NCI-H2081 treated with DMSO at 0.1 percent for 48 hours (cell line): ENCODE results near the gene RNF152.

ENCODE experiments used
- DNase-seq: peaks from one replicate; lab custom pipeline; 2025; lab: John Stamatoyannopoulos, UW

Gene RNF152

GRCh38 chr18:61893971-61894750 lies 1.4 kb upstream of the RNF152 start:
- DNase-seq = no peak

- DNase-seq = no peak
Observed at GRCh38 chr18:61893309-61893970, 633 bp upstream of the RNF152 start.

- no peak for DNase-seq
Observed at GRCh38 chr18:61891894-61892293, 913 bp downstream of the RNF152 start.

GRCh38 chr18:61891271-61891670 lies 1.5 kb downstream of the RNF152 start:
- DNase-seq = no peak

DNA sequence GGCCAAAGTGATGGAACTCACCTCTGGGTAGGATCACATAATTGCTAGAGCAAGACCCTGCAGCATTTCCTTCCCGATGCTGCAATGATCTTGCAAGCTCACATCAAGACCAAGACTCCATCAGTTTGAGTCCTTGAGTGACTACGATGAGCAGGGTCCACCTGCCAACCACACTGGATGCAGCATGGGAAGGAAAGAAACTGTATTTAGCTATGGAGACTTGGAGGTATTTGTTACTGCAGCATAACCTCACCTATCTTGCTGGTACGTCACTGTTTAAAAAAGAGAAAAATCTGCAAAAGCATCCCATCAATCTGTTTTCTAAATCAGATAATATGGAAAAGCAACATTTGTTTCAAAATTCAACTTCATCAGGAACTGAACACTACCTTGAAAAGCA lies 2.5 kb downstream of the RNF152 start:
- no peak for DNase-seq

- no peak for DNase-seq
Observed at GRCh38 chr18:61889541-61889940, 3.3 kb downstream of the RNF152 start.

- DNase-seq = no peak
Observed at GRCh38 chr18:61888622-61889021, 4.2 kb downstream of the RNF152 start.

- DNase-seq = no peak
Observed at GRCh38 chr18:61887838-61888237, 5.0 kb downstream of the RNF152 start.

GRCh38 chr18:61883547-61883946 lies 9.3 kb downstream of the RNF152 start:
- DNase-seq = no peak

DNA sequence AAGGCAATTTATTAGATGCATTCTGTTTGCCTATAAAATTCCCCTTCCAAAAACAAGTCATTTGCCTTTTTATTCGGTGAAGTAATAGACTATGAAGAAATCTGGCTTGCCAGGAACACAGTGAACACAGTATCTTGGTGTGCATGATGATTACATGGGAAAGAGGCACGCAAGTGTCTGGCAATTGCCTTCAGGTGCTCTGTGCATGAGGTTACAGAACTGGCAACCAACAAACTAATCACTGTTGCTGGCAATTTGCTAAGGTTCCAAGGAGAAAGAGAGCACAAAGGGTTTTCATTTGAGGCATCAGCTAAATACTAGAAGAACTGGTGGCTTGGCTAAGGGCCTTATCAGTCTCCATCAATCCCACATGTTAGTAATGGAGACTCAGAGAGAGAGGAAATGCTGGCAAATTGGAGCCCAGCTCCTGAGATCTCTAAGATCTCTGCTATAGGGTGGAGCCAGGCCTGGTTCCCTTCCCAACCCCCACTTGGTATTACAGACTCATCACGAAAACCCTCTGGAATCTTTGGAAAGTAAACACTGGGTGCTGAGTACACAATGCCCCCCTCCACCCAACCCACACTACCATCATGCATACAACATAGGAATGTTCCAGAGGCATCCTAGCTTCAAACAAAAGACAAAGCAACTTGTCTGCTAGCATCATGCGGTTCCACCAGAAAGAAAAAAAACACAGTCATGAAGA lies 10.4 kb downstream of the RNF152 start:
- DNase-seq = no peak

DNA sequence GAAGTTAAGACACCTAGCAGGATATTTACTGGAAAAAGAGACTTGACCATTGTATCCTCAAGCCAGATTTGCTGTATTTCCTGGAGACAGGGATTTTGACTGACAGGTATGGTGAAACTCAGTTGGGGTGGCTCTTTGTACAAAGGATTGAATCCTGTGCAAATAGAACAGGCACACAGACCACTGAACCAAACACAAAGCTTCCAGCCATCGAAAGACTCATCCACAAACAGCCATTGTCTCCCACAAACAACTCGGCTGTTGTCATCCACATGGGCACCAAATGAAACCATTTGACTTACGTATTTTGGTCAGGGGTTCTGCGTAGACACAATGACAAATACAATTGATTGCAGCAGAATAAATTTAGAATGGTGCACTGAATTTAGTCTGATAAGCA lies 15.9 kb downstream of the RNF152 start:
- DNase-seq = no peak

DNA sequence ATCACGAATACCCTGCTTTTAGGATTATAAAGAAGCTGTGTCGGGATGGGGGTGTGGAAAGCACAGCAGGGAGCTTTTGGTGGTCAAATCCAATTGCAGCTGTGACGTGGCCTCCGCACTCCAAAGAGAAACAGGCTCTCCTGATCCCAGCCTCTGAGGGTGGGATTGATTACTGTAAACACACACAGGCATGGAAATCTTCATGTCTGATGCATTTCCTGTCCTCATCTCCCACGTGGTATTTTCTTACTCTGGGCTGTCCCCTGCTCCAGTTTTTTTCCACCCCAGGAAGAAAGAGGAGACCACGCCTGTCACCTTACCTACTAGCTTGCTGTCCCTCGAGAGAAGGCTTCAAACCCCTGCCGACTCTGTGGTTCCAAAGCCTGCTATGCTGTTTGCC lies 22.7 kb downstream of the RNF152 start:
- no peak for DNase-seq

- no peak for DNase-seq
Observed at GRCh38 chr18:61869636-61870035, 23.2 kb downstream of the RNF152 start.

DNA sequence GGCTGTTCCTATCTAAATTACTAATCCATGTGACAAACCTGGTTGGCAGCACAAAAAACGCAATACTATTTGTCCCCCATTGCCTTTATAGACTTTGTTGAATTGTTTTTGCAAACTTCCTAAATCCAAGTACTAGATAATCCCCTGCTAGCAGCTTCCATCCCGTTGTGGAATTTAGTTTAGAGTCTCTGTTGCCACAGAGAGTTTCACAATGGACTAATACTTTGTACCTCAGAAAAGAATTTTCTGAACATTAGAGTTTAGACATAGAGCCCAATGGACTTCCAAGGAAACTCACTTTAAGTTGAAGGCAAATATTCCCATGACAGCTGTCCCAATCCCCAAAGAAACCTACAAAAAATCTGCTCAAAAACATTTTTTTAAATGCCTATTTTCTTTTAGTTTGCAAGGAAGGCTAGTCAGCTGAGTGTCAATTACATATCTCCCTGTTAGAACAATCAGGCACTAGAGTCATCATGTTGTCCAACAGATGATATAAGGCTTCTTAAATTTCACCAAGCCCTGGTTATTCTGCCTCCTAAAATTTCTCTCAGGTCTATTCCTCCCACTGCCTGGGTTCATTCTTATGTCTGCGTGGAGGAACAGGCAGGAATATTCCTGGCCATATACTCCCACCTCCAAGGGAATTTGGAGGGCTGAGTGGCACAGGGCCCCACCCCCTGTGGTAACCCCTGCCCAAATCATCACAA lies 27.2 kb downstream of the RNF152 start:
- no peak for DNase-seq

DNA sequence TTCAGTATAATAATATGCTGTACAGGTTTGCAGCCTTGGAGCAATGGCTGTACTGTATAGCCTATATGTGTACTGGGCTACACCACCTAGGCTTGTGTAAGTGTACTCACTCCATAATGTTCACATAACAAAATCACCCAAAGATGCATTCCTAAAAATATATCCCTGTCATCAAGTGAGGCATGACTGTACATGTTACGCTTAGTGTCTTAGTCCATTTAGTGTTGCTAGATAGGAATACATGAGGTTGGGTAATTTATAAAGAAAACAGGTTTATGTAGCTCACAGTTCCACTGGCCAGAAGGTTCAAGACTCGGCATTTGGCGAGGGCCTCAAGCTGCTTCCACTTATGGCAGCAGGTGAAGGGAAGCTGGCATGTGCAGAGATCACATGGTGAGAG lies 31.4 kb downstream of the RNF152 start:
- no peak for DNase-seq

DNA sequence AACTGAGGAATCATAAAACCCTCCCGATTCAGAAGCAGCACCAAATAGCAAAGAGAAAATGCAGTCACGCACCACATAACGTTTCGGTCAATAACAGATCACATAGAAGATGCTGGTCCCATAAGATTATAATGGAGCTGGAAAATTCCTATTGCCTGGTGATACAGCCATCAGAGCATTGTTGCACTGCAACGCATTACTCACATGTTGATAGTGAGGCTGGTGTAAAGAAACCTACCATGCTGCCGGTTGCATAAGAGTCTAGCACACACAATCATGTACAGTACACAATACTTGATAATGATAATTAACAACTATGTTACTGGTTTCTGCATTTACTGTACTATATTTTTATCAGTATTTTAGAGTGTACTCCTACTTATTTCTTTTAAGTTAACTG lies 32.5 kb downstream of the RNF152 start:
- DNase-seq = no peak

- no peak for DNase-seq
Observed at GRCh38 chr18:61859113-61859512, 33.7 kb downstream of the RNF152 start.

GRCh38 chr18:61856678-61857077 lies 36.1 kb downstream of the RNF152 start:
- peak; percentile 1 for DNase-seq

GRCh38 chr18:61855449-61856378 lies 37.1 kb downstream of the RNF152 start:
- DNase-seq = no peak

DNA sequence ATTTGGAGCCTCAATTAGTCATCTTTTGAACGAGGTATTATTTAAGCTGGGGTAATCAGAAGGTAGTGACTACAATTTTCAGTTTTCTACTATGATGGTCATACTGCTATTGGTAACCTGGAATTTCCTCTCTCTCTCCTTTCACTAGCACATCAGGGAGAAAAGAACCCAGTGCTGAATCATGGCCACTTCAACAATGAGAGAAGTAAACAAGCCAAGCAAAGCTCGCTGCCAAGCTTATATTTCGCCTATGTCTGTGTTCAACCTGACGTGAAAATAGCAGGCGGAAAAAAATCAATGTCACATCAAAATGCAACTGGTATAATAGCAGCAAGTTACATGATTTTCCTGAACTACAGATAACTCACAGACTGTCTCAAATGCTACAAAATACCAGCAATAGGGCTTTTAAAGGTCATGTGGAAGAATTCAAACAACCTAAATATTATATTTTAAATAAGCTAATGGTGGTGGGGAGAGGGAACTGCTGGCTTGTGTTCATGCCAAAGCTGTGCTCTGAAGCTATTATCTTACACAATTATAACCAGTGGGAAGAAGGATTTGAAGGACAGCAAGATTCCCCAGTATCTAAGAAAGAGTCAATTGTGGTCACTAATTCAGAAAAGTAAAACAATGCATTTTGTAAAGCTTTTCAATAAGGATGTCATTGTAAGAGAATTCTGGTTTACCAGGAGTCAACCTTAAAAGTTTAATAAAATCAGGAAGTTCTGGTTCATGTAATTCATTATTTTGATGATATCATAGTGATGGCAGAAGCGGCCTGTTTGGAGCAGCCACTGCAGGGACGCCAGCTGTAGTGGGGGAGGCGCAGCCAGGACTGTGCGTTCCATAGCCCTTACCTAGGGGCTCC lies 38.0 kb downstream of the RNF152 start:
- DNase-seq = no peak
